ENCODE data around the gene PLPPR3.
A peak's percentile ranks its signal among the peaks of the same experiment; 100 is the strongest.

The PLPPR3 gene

GRCh38 chr19:816500-816857 is 5.3 kb downstream of the PLPPR3 start:
- TF ChIP-seq, protein P1, sequence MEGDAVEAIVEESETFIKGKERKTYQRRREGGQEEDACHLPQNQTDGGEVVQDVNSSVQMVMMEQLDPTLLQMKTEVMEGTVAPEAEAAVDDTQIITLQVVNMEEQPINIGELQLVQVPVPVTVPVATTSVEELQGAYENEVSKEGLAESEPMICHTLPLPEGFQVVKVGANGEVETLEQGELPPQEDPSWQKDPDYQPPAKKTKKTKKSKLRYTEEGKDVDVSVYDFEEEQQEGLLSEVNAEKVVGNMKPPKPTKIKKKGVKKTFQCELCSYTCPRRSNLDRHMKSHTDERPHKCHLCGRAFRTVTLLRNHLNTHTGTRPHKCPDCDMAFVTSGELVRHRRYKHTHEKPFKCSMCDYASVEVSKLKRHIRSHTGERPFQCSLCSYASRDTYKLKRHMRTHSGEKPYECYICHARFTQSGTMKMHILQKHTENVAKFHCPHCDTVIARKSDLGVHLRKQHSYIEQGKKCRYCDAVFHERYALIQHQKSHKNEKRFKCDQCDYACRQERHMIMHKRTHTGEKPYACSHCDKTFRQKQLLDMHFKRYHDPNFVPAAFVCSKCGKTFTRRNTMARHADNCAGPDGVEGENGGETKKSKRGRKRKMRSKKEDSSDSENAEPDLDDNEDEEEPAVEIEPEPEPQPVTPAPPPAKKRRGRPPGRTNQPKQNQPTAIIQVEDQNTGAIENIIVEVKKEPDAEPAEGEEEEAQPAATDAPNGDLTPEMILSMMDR (IDR thresholded peaks at IDR 0.05; ENCODE audit: poor library complexity, severe bottlenecking): no peak
- Histone ChIP-seq H3K4me1 (ENCODE audit: insufficient read depth, poor library complexity, severe bottlenecking) (no peaks in the 10 kb centered on the region), H3K27me3 (ENCODE audit: insufficient read depth, poor library complexity, severe bottlenecking) (peaks cover 3% of the 10 kb centered on the region), H3K36me3 (ENCODE audit: low read depth) (peaks cover 7% of the 10 kb centered on the region), H3K9me3 (ENCODE audit: severe bottlenecking) (no peaks in the 10 kb centered on the region), H3K4me3 (ENCODE audit: severe bottlenecking) (no peak overlapping the region), H3K27ac (ENCODE audit: poor library complexity, severe bottlenecking) (no peak overlapping the region)
- ATAC-seq (ENCODE audit: low read depth): no peak
- no peak for DNase-seq (ENCODE audit: low spot score)

- Histone ChIP-seq H3K36me3 (ENCODE audit: low read depth) (peaks cover 12% of the 10 kb centered on the region), H3K4me3 (ENCODE audit: severe bottlenecking) (no peak overlapping the region), H3K27ac (ENCODE audit: poor library complexity, severe bottlenecking) (no peak overlapping the region), H3K4me1 (ENCODE audit: insufficient read depth, poor library complexity, severe bottlenecking) (no peaks in the 10 kb centered on the region), H3K9me3 (ENCODE audit: severe bottlenecking) (no peaks in the 10 kb centered on the region), H3K27me3 (ENCODE audit: insufficient read depth, poor library complexity, severe bottlenecking) (no peaks in the 10 kb centered on the region)
- TF ChIP-seq, protein P1 (IDR thresholded peaks at IDR 0.05; ENCODE audit: poor library complexity, severe bottlenecking): no peak
- ATAC-seq (ENCODE audit: low read depth): peak; percentile 11; the same call in 2 of the 3 replicates
- no peak for DNase-seq (ENCODE audit: low spot score)
Measured at GRCh38 chr19:815775-816499, 5.8 kb downstream of the PLPPR3 start.

DNA sequence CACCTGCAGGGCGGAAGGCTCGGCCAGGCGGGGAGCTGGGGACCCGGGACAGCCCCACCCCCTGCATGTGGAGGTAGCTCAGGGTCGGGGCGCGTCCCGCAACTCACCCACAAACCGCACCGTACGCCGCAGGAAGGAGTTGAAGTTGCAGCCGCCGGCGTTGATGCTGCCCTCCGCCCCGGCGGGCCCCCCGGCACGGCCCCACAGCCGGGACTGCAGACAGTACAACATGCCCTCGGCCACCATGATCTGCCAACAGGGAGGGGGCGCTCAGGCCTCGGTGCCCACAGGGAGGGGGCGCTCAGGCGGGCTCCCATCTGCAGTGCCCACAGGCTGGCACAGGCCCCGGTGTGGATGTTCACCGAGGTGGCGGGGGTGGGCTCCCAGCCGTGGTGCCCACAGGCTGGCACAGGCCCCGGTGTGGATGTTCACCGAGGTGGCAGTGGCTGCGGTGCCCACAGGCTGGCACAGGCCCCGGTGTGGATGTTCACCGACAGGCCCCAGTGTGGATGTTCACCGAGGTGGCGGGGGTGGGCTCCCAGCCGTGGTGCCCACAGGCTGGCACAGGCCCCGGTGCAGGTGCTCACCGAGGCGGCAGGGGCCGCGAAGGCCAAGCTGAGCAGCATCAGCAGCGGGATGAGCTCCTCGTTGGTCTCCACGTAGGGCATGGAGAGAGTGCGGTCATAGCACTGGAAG is 6.5 kb downstream of the PLPPR3 start:
- peaks cover 19% of the 10 kb centered on the region for H3K36me3 ChIP-seq (ENCODE audit: low read depth)
- TF ChIP-seq, protein P1 (IDR thresholded peaks at IDR 0.05; ENCODE audit: poor library complexity, severe bottlenecking): no peak
- no peaks in the 10 kb centered on the region for H3K4me1 ChIP-seq (ENCODE audit: insufficient read depth, poor library complexity, severe bottlenecking)
- peak; percentile 28 for ATAC-seq (ENCODE audit: low read depth)
- no peak overlapping the region for H3K4me3 ChIP-seq (ENCODE audit: severe bottlenecking)
- H3K9me3 ChIP-seq (ENCODE audit: severe bottlenecking): no peaks in the 10 kb centered on the region
- no peaks in the 10 kb centered on the region for H3K27me3 ChIP-seq (ENCODE audit: insufficient read depth, poor library complexity, severe bottlenecking)
- no peak overlapping the region for H3K27ac ChIP-seq (ENCODE audit: poor library complexity, severe bottlenecking)
- no peak for DNase-seq (ENCODE audit: low spot score)

DNA sequence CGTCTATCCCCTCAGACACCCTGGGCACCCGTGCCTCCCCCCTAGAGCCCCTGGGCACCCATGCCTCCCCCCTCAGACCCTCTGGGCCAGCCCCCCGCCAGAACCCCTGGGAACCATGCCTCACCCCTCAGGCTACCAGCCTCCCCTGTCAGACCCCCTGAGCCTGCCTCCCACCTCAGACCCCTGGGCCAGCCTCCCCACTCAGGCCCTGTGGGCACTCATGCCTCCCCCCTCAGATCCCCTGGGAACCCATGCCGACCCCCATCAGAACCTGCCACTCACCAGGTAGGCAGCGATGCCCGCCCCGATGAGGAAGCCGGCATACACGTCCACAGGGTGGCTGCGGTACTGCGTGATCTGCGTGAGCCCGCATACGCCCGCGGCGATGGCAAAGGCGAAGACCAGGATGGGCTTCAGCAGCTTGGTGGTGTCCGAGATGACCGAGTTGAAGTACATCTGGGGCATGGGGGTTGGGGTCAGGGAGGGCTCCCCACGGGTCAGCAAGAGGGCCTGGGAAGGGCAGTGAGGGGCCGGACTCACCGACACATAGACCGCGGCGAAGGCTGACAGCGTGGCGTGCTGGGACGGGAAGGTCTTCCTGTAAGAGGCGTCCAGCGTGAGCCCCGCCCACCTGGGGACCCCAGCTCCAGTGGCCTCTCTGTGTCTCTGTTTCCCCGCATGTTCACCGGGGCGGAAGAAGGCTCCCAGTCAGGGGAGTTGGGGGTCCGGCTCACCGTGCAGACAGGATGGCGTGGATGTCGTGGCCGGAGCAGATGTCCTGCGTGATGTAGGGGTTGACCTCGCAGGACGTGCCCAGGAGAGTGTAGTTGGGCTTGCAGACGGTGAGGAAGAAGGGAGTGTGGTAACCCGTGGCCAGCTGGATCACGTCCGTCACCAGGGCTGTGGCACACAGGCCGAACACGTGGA is 7.3 kb downstream of the PLPPR3 start:
- H3K27ac ChIP-seq (ENCODE audit: poor library complexity, severe bottlenecking): no peak overlapping the region
- H3K9me3 ChIP-seq (ENCODE audit: severe bottlenecking): no peaks in the 10 kb centered on the region
- no peak for DNase-seq (ENCODE audit: low spot score)
- peak; percentile 8; the same call in 2 of the 3 replicates for ATAC-seq (ENCODE audit: low read depth)
- H3K27me3 ChIP-seq (ENCODE audit: insufficient read depth, poor library complexity, severe bottlenecking): no peaks in the 10 kb centered on the region
- no peaks in the 10 kb centered on the region for H3K4me1 ChIP-seq (ENCODE audit: insufficient read depth, poor library complexity, severe bottlenecking)
- H3K4me3 ChIP-seq (ENCODE audit: severe bottlenecking): no peak overlapping the region
- H3K36me3 ChIP-seq (ENCODE audit: low read depth): peaks cover 27% of the 10 kb centered on the region
- TF ChIP-seq, protein P1 (IDR thresholded peaks at IDR 0.05; ENCODE audit: poor library complexity, severe bottlenecking): no peak
